Spleen (tissue), 11 donors: Measurements from ENCODE around the gene FHIT. TPM values are rescaled to one million over a fixed set of nuclear protein-coding genes. Genes with fewer than 3 reads are reported as not detected.

Experiments
- DNase-seq: peaks from one replicate; pipeline ENCODE4 v3.0.0-alpha.2; 2020
- H3K27ac ChIP-seq, 8 donors: fragments of 200-600 bp; sonication (generic) in 7 of 8; 1 replicate in 4 of 8; 2 replicates in 4 of 8; pipeline versions ENCODE4 v1.5.0 to v1.8.0; 2016 to 2021; ENCODE audit warnings: inconsistent platforms in 4 of 8, mild to moderate bottlenecking in 4 of 8, moderate library complexity in 1 of 8
- H3K27me3 ChIP-seq, 7 donors: fragments of 200-600 bp; sonication (generic) in 6 of 7; replicated peaks in 1 of 7; 1 replicate in 4 of 7; 2 replicates in 3 of 7; pipeline versions ENCODE4 v1.5.0 to v1.8.0; 2016 to 2021; ENCODE audit warnings: inconsistent platforms in 3 of 7, mild to moderate bottlenecking in 1 of 7
- H3K36me3 ChIP-seq, 6 donors: fragments of 200-600 bp; sonication (generic) in 5 of 6; 1 replicate in 4 of 6; 2 replicates in 2 of 6; pipeline versions ENCODE4 v1.5.0 to v1.8.0; 2016 to 2021; ENCODE audit warnings: inconsistent platforms in 2 of 6
- H3K4me1 ChIP-seq, 6 donors: fragments of 200-600 bp; sonication (generic) in 5 of 6; 1 replicate in 3 of 6; 2 replicates in 3 of 6; pipeline versions ENCODE4 v1.5.0 to v1.8.0; 2016 to 2021; ENCODE audit warnings: inconsistent platforms in 3 of 6
- H3K4me3 ChIP-seq, 8 donors: fragments of 200-600 bp; sonication (generic) in 7 of 8; 1 replicate in 4 of 8; 2 replicates in 4 of 8; pipeline versions ENCODE4 v1.5.0 to v1.8.0; 2016 to 2021; ENCODE audit warnings: inconsistent platforms in 4 of 8, mild to moderate bottlenecking in 4 of 8, moderate library complexity in 2 of 8
- H3K9me3 ChIP-seq, 8 donors: fragments of 200-600 bp; sonication (generic) in 7 of 8; 1 replicate in 4 of 8; 2 replicates in 4 of 8; pipeline versions ENCODE4 v1.5.0 to v1.8.0; 2016 to 2021; ENCODE audit warnings: inconsistent platforms in 4 of 8
- POLR2A ChIP-seq, 3 donors: fragments of 450-650 bp; IDR thresholded peaks; one replicate each; pipeline ENCODE4 v1.5.1; 2017; ENCODE audit warnings: antibody characterized with exemption in 3 of 3, mild to moderate bottlenecking in 1 of 3
- POLR2AphosphoS5 ChIP-seq, 3 donors: sonication (generic); formaldehyde crosslinking; IDR thresholded peaks; one replicate each; pipeline ENCODE4 v1.5.1; 2017; ENCODE audit warnings: antibody characterized with exemption in 3 of 3
- WGBS, 5 donors: extraction: QIAGEN DNeasy Blood & Tissue Kit in 3 of 5; methylation state at CpG; one replicate each; pipeline versions ENCODE4 v1.1.5 to v1.1.7; 2013 to 2018; 5-methylcytosine and 5-hydroxymethylcytosine counted together
- intact Hi-C: fragments of 100-400 bp; cut with DNase I; formaldehyde crosslinking; loops from one replicate; pipeline ENCODE4 v1.15.0; 2023; ENCODE audit warnings: low total_unique reads
- polyA plus RNA-seq, 3 donors: library from polyadenylated mRNA; stranded (reverse); fragments of 200-250 nt; gene quantifications; one replicate each; pipeline ENCODE4 v1.2.1, GENCODE V29; 2013
- total RNA-seq, 7 donors: library from RNA; depleted of rRNA in 3 of 7; stranded (reverse); fragments of >200 nt in 3 of 7; fragmentation: NEBNext Ultra II Directional in 4 of 7; extraction: Animal tissue kit (Norgen Biotek cat#: 25700) in 4 of 7; gene quantifications; one replicate each; pipeline versions ENCODE4 v1.1.0 to v1.2.1, GENCODE V29; 2016 to 2021
- TF ChIP-seq, protein P1 (sequence below), 11 experiments: fragments of 200-600 bp in 7 of 11; fragments of 450-650 bp in 4 of 11; sonication (generic) in 4 of 11; IDR thresholded peaks in 8 of 11; conservative IDR thresholded peaks in 3 of 11; 1 replicate in 7 of 11; 2 replicates in 4 of 11; pipeline versions ENCODE4 v1.4.0 to v1.8.0; 2016 to 2021; ENCODE audit warnings: antibody characterized with exemption in 11 of 11, inconsistent platforms in 4 of 11, mild to moderate bottlenecking in 1 of 11
- donor health status: healthy with polysubstance abuse.
- donor health status: DM: no; HTN: no; CAD: no; lungs with moderate emphysema.
- donor health status: DM: no; HTN: no; CAD: no.
- donor health status: Bipolar disorder and iron deficiency.
- donor health status: healthy.
- donor health status: DM: no; HTN: no; CAD: no.
- donor health status: DM: yes; HTN: yes; CAD: no.

Gene FHIT
- total and polyA plus RNA-seq, 10 donors = 4.1 to 23.1 (median 12.2) TPM

DNA sequence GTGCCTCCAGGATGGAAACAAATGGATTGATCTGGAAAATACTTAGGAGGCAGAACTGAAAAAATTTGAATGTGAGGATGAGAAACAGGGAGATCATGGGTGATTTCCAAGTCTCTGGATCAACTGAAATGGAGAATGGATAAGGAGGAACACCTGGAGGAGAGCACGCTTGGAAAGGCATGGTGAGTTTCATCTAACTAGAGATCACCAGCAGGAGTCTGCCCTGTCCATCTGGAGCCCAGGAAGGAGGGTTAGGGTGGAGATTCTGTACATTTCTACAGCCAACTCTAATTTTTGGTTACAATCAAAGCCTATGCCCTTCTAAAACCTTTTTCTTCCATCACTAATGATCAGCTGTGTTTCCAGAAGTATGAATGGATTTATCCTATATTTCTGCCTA, 1205.6 kb downstream of the FHIT start:
- WGBS, 5 donors = 90 to 100% (median 96%) methylated on average over 1 of the region's 1 CpG

GRCh38 chr3:60036803-60037202, 1214.4 kb downstream of the FHIT start:
- TF ChIP-seq, protein P1, sequence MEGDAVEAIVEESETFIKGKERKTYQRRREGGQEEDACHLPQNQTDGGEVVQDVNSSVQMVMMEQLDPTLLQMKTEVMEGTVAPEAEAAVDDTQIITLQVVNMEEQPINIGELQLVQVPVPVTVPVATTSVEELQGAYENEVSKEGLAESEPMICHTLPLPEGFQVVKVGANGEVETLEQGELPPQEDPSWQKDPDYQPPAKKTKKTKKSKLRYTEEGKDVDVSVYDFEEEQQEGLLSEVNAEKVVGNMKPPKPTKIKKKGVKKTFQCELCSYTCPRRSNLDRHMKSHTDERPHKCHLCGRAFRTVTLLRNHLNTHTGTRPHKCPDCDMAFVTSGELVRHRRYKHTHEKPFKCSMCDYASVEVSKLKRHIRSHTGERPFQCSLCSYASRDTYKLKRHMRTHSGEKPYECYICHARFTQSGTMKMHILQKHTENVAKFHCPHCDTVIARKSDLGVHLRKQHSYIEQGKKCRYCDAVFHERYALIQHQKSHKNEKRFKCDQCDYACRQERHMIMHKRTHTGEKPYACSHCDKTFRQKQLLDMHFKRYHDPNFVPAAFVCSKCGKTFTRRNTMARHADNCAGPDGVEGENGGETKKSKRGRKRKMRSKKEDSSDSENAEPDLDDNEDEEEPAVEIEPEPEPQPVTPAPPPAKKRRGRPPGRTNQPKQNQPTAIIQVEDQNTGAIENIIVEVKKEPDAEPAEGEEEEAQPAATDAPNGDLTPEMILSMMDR (IDR thresholded peaks at IDR 0.05 in 8 of 11, conservative IDR thresholded peaks at IDR 0.05 in 3 of 11) = no peak
- TF ChIP-seq POLR2AphosphoS5 (IDR thresholded peaks at IDR 0.05) (no peak), POLR2A (IDR thresholded peaks at IDR 0.05) (no peak)
- intact Hi-C loops = no loop called here
- Histone ChIP-seq H3K36me3 (no peaks in the 10 kb centered on the region), H3K9me3 (no peaks in the 10 kb centered on the region), H3K4me1 (no peaks in the 10 kb centered on the region), H3K27ac (no peak overlapping the region), H3K4me3 (no peak overlapping the region), H3K27me3 (no peaks in the 10 kb centered on the region)
- no peak for DNase-seq
- 85 to 95% (median 89%) methylated on average over 7 of the region's 7 CpGs for WGBS, 5 donors

More for the DNA sequence above, 1205.6 kb downstream of the FHIT start:
- Histone ChIP-seq H3K9me3 (peaks cover 0 to 14% (median 2%) of the 10 kb centered on the region in 8 donors), H3K27me3 (no peaks in the 10 kb centered on the region), H3K4me1 (no peaks in the 10 kb centered on the region), H3K27ac (no peak overlapping the region), H3K4me3 (no peak overlapping the region), H3K36me3 (no peaks in the 10 kb centered on the region)
- intact Hi-C loops = no loop called here
- DNase-seq = no peak
- no peak for TF ChIP-seq POLR2AphosphoS5 (IDR thresholded peaks at IDR 0.05)
- TF ChIP-seq, protein P1 (IDR thresholded peaks at IDR 0.05 in 8 of 11, conservative IDR thresholded peaks at IDR 0.05 in 3 of 11) = no peak
- no peak for TF ChIP-seq POLR2A (IDR thresholded peaks at IDR 0.05)

GRCh38 chr3:60033901-60034453, 1217.3 kb downstream of the FHIT start:
- WGBS, 5 donors = 78 to 86% (median 81%) methylated on average over 3 of the region's 3 CpGs
- TF ChIP-seq POLR2A (IDR thresholded peaks at IDR 0.05) (no peak), POLR2AphosphoS5 (IDR thresholded peaks at IDR 0.05) (no peak)
- TF ChIP-seq, protein P1 (IDR thresholded peaks at IDR 0.05 in 8 of 11, conservative IDR thresholded peaks at IDR 0.05 in 3 of 11) = no peak
- Histone ChIP-seq H3K27me3 (no peaks in the 10 kb centered on the region), H3K36me3 (no peaks in the 10 kb centered on the region), H3K9me3 (no peaks in the 10 kb centered on the region), H3K4me1 (no peaks in the 10 kb centered on the region), H3K4me3 (no peak overlapping the region), H3K27ac (no peak overlapping the region)
- no peak for DNase-seq
- intact Hi-C loops = no loop called here

DNA sequence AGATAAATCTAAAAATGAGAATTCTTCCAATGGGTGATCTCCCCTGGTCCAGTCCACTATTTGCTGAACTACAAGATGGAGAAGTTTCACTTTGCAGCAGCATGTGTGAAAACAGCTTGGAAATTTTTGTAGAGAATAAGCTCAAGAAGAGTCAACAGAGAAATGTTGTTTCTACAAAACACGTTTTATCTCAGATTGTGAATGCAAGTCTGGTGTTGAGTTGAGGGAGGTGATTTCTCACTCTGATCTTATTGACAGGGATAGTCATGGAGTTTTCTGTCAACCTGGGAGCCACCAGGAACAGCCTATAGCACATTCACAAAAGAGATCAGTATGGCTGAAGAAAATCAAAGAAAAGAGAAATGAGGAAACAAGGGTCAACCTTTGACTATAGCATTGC, 1220.3 kb downstream of the FHIT start:
- WGBS, 5 donors = 76 to 96% (median 90%) methylated on average over 1 of the region's 1 CpG
- intact Hi-C loops = no loop called here
- TF ChIP-seq, protein P1 (IDR thresholded peaks at IDR 0.05 in 8 of 11, conservative IDR thresholded peaks at IDR 0.05 in 3 of 11) = no peak
- TF ChIP-seq POLR2A (IDR thresholded peaks at IDR 0.05) = no peak
- no peak for TF ChIP-seq POLR2AphosphoS5 (IDR thresholded peaks at IDR 0.05)

More for the DNA sequence above, 1220.3 kb downstream of the FHIT start:
- Histone ChIP-seq H3K4me1 (peaks cover 0 to 1% (median 0%) of the 10 kb centered on the region in 6 donors), H3K9me3 (no peaks in the 10 kb centered on the region), H3K36me3 (no peaks in the 10 kb centered on the region), H3K27me3 (no peaks in the 10 kb centered on the region), H3K4me3 (no peak overlapping the region), H3K27ac (no peak overlapping the region)
- no peak for DNase-seq
